ENCODE data around the gene RRP9. TPM values are rescaled to one million over a fixed set of nuclear protein-coding genes. Genes with fewer than 3 reads are reported as not detected.
A peak's percentile ranks its signal among the peaks of the same experiment; 100 is the strongest.

The RRP9 gene
- total and polyA plus RNA-seq, 2 donors (not counting 1 experiment from before 2014, with no cell fraction given): 16.7 to 21.9 TPM

GRCh38 chr3:51975852-51976549, 34.3 kb upstream of the RRP9 start:
- H3K27ac ChIP-seq (ENCODE audit: low read length in 2 of 2): peak overlapping the region in 1 of 2 donors; percentile 5
- H3K27me3 ChIP-seq (replicated peaks in 1 of 4; ENCODE audit: control extremely low read depth in 1 of 4, control insufficient read depth in 3 of 4, insufficient read depth in 4 of 4, low read length in 3 of 4): no peaks in the 10 kb centered on the region
- DNase-seq (peak; percentile 60), ATAC-seq (ENCODE audit: low read depth) (no peak)
- peak overlapping the region; percentile 87 for H3K9ac ChIP-seq (ENCODE audit: low read length)
- H4K20me1 ChIP-seq (ENCODE audit: control insufficient read depth, insufficient read depth, low read length, poor library complexity, severe bottlenecking): no peaks in the 10 kb centered on the region
- peaks cover 0 to 8% of the 10 kb centered on the region in 2 experiments for H3K36me3 ChIP-seq (replicated peaks in 1 of 2; ENCODE audit: control extremely low read depth in 1 of 2, control insufficient read depth in 1 of 2, extremely low read depth in 1 of 2, insufficient read depth in 2 of 2, low read length in 1 of 2)
- CTCF ChIA-PET: interaction anchor here (4.8 kb wide), 1 partner anchor 34 kb away, joined by 45 read pairs; the partner anchor contains the start of genes PARP3 and RRP9
- Mint-ChIP-seq H3K9me3 (ENCODE audit: insufficient read depth) (no peaks in the 10 kb centered on the region), H3K4me3 (peak overlapping the region; percentile 91), H3K27ac (peak overlapping the region; percentile 84), H3K27me3 (no peaks in the 10 kb centered on the region), H3K4me1 (peaks cover 27% of the 10 kb centered on the region)
- POLR2A ChIA-PET: no interaction called here
- WGBS (ENCODE audit: insufficient coverage): 52% methylated on average over 43 of the region's 46 CpGs
- peak overlapping the region; percentile 98 for H3K4me2 ChIP-seq (replicated peaks; ENCODE audit: low read depth, low read length, poor library complexity, severe bottlenecking)
- H3K4me1 ChIP-seq (ENCODE audit: control insufficient read depth in 2 of 2, insufficient read depth in 2 of 2, low read length in 2 of 2): peaks cover 14 to 23% of the 10 kb centered on the region in 2 donors
- TF ChIP-seq EZH2 (IDR thresholded peaks at IDR 0.05; ENCODE audit: borderline replicate concordance, insufficient read depth, low read depth, low read length, poor library complexity, severe bottlenecking) (no peak), CTCF (IDR thresholded peaks at IDR 0.05) (no peak)
- intact Hi-C loops (cut with micrococcal nuclease): loop anchor here (1.0 to 10.0 kb wide), 4 partner anchors 19 to 729 kb away; partner anchors contain the start of genes DUSP7, GLT8D1, RPL29 and SPCS1
- peaks cover 26% of the 10 kb centered on the region for H3K79me2 ChIP-seq (ENCODE audit: control insufficient read depth, insufficient read depth, low read length)
- H3K4me3 ChIP-seq (ENCODE audit: control extremely low read depth in 1 of 5, extremely low read depth in 1 of 5, insufficient read depth in 1 of 5, low read depth in 2 of 5, low read length in 4 of 5): peak overlapping the region; percentile 51 to 98 (median 85)
- no peaks in the 10 kb centered on the region for H3K9me3 ChIP-seq (ENCODE audit: control extremely low read depth in 1 of 3, control insufficient read depth in 2 of 3, insufficient read depth in 1 of 3, low read length in 2 of 3)
- H2AFZ ChIP-seq (ENCODE audit: insufficient read depth, low read depth, low read length, poor library complexity, severe bottlenecking): peak overlapping the region; percentile 95

Measured in B cell (primary cell).